H1 (cell line): ENCODE results near the gene IL5RA.

Experiments used
- CREB1 ChIP-seq: IDR thresholded peaks from 2 replicates; pipeline ENCODE4 v1.6.1; 2012; ENCODE audit warnings: inconsistent platforms
- CTCF ChIP-seq, 3 experiments: IDR thresholded peaks; 1 replicate in 2 of 3; 2 replicates in 1 of 3; pipeline versions ENCODE4 v1.5.1 to v1.6.1; 2011; ENCODE audit warnings: low read length in 3 of 3, mild to moderate bottlenecking in 3 of 3, inconsistent platforms in 2 of 3, low read depth in 1 of 3, moderate library complexity in 1 of 3; ENCODE audit not compliant: insufficient read depth in 1 of 3; ENCODE audit errors: control extremely low read depth in 1 of 3
- JUN ChIP-seq: IDR thresholded peaks from 2 replicates; pipeline ENCODE4 v1.6.1; 2011; ENCODE audit warnings: low read depth, mild to moderate bottlenecking, improper control_type of control experiment, low read length
- MAX ChIP-seq: IDR thresholded peaks from 2 replicates; pipeline ENCODE4 v1.6.1; 2012; ENCODE audit warnings: inconsistent platforms
- SP2 ChIP-seq: IDR thresholded peaks from 2 replicates; pipeline ENCODE4 v1.6.1; 2012; ENCODE audit warnings: mild to moderate bottlenecking, low read length, inconsistent platforms
- TCF12 ChIP-seq: IDR thresholded peaks from 2 replicates; pipeline ENCODE4 v1.6.1; 2011; ENCODE audit warnings: low read depth, mild to moderate bottlenecking, low read length

GRCh38 chr3:3038201-3038991 is 71.8 kb downstream of the IL5RA start:
- TF ChIP-seq JUN (no peak), TCF12 (no peak), MAX (peak; percentile 23; the same call in 1 of the 2 replicates), CREB1 (no peak), SP2 (no peak), CTCF (IDR thresholded peaks at IDR 0.05; ENCODE audit: control extremely low read depth in 1 of 3, insufficient read depth in 1 of 3, low read depth in 1 of 3, low read length in 3 of 3) (no peak)
